ENCODE data around the gene PARD6A.

Gene PARD6A

DNA sequence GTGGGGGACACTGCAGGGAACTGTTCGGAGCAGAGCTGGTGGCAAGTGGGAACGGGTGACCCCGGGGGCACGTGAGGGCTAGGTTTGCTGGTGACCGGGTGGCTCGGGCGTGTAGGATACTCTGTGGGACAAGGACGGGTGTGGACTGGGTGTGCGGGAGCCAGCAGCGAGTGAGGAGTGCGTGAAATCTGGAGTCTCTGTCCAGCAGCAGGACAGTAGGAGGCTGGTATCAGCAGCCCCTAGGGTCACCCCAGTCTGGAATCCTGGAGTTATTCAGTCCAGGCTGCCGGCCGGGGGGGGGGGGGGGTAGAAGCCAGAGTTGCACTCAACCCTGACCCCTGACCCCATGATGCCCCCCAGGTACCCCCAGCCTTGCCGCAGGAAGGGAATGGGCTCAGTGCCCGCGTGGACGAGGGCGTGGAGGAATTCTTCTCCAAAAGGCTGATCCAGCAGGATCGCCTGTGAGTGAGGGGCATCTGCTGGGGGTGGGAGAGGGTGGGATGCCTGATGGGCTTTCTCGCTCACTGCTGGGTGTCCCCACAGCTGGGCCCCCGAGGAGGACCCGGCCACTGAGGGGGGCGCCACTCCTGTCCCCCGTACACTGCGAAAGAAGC is 6.9 kb upstream of the PARD6A start:
- TF ChIP-seq, protein P1, sequence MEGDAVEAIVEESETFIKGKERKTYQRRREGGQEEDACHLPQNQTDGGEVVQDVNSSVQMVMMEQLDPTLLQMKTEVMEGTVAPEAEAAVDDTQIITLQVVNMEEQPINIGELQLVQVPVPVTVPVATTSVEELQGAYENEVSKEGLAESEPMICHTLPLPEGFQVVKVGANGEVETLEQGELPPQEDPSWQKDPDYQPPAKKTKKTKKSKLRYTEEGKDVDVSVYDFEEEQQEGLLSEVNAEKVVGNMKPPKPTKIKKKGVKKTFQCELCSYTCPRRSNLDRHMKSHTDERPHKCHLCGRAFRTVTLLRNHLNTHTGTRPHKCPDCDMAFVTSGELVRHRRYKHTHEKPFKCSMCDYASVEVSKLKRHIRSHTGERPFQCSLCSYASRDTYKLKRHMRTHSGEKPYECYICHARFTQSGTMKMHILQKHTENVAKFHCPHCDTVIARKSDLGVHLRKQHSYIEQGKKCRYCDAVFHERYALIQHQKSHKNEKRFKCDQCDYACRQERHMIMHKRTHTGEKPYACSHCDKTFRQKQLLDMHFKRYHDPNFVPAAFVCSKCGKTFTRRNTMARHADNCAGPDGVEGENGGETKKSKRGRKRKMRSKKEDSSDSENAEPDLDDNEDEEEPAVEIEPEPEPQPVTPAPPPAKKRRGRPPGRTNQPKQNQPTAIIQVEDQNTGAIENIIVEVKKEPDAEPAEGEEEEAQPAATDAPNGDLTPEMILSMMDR (conservative IDR thresholded peaks at IDR 0.05; ENCODE audit: low read depth, low read length): no peak
- DNase-seq (ENCODE audit: low read depth): no peak
- no peak overlapping the region for H3K4me3 ChIP-seq (ENCODE audit: low read length)

DNA sequence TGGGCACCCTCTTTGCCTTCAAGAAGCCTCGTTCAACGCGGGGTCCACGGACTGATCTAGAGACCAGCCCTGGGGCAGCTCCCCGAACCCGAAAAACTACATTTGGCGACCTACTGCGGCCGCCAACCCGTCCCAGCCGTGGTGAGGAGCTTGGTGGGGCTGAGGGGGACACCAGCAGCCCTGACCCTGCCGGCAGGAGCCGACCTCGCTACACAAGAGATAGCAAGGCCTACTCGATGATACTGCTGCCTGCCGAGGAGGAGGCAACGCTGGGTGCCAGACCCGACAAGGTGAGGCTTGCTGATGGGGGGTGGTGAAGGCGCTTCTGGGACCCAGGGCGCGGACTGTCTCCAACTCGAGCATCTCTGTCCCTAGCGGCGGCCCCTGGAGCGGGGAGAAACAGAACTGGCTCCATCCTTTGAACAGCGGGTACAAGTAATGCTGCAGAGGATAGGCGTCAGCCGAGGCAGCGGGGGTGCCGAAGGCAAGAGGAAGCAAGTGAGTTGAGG is 6.3 kb upstream of the PARD6A start:
- H3K4me3 ChIP-seq (ENCODE audit: low read length): no peak overlapping the region
- TF ChIP-seq, protein P1 (conservative IDR thresholded peaks at IDR 0.05; ENCODE audit: low read depth, low read length): no peak

DNA sequence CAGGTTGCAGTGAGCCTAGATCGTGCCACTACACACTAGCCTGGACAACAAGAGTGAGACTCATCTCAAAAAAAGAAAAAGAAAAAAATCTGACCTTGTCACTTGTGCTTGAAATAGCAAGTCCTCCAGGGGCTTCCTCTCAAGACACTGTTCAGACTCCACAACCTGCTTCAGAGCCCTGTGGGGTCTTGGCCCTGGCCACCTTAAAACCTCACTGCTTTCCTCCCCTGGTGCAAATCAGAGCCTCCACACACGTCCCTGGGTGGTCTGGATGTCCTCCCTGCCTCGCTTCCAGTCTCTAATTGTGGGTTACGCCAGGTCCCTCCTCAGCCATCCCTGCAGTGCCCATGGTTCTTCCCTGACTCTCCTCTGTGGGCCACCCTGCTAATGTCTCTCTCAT is 5.4 kb upstream of the PARD6A start:
- H3K4me3 ChIP-seq (ENCODE audit: low read length): no peak overlapping the region
- no peak for DNase-seq (ENCODE audit: low read depth)
- TF ChIP-seq, protein P1 (conservative IDR thresholded peaks at IDR 0.05; ENCODE audit: low read depth, low read length): no peak

More for the DNA sequence above, 6.3 kb upstream of the PARD6A start:
- no peak for DNase-seq (ENCODE audit: low read depth)

DNA sequence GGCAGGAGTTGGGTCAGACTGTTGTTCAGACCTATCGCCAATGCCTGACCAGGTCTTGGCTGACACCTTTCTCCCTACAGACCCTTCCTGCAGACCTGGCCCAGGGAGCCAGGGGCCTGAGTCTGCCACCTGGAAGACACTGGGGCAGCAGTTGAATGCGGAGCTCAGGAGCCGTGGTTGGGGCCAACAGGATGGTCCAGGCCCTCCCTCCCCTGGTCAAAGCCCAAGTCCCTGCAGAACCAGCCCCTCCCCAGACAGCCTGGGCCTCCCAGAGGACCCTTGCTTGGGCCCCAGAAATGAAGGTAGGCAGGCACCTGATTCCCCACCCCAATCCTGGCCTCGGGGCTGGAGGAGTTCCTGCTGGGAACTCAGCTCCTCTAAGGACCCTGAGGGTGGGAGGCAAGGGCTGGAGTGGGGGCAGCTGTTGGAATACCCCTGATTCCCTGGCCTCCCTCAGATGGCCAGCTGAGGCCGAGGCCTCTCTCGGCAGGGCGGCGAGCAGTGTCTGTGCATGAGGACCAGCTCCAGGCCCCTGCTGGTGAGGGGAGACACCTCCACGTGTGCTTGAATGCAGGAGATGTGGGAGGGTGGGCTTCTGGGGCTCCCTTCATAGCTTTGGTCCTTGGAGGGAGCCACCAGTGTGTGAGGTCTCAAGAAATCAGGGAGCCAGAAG is 4.3 kb upstream of the PARD6A start:
- TF ChIP-seq, protein P1 (conservative IDR thresholded peaks at IDR 0.05; ENCODE audit: low read depth, low read length): no peak
- no peak overlapping the region for H3K4me3 ChIP-seq (ENCODE audit: low read length)
- DNase-seq (ENCODE audit: low read depth): no peak

DNA sequence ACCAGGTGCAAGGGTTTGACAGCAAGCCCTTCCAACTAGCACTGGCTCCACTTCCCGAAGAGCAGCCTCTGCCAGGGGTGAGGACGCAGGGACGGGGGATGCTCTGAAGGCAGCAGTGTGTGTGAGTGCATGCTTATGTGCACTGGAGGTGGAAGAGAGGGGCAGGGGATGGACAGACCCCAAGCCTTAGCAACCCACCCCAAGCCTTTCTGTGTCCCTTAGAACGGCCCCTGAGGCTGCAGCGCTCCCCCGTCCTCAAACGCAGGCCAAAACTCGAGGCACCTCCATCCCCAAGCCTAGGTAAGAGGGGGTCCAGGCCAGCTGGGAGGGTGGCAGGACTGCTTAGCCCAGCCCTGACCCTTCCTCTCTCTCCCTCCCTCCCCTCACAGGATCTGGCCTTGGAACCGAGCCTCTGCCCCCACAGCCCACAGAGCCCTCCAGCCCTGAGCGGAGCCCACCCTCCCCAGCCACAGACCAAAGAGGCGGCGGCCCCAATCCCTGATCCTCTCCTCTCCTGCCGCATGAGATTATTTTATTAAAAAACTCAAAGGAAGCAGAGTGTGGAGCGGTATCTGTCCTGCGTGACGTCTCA is 3.6 kb upstream of the PARD6A start:
- DNase-seq (ENCODE audit: low read depth): no peak
- no peak overlapping the region for H3K4me3 ChIP-seq (ENCODE audit: low read length)
- TF ChIP-seq, protein P1 (conservative IDR thresholded peaks at IDR 0.05; ENCODE audit: low read depth, low read length): no peak

DNA sequence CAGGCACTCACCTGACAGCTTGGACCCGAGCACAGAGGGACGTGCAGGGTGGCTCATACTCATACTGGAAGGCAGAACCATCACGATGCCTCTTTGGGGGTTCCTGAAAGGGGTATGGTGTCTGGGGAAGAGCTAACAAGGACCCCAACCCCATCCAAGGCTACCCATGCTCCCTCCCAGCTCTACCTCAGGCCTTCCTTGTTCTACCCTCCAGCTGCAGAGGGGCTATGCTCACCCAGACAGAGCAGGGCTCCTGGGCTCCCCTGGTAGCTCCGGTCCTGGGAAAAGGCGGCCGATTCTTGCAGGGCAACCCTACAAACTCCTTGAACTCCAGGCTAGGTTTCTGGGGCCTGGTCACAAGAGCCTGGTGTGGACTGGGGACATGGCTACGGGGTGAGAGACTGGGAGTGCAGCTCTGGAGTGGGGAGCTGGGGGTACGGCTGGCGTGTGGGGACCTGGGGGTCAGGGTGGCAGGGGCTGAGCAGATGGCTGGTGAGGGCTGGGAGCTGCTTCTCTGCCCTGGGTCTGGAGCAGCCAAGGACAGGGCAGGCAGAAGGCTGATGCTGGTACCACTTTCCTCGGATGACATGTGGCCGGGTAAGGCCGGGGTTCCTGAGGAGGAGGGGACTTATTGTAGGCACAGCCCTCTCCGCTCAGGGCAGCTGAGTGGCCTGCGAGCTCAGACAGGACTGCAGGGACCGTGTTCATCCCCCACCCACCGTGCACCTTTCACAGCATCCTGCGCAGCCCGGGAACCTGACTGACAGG is 2.8 kb upstream of the PARD6A start:
- no peak overlapping the region for H3K4me3 ChIP-seq (ENCODE audit: low read length)
- no peak for DNase-seq (ENCODE audit: low read depth)
- TF ChIP-seq, protein P1 (conservative IDR thresholded peaks at IDR 0.05; ENCODE audit: low read depth, low read length): no peak

All from retinal pigment epithelial cell (primary cell).